Kidney (tissue), 14 donors: ENCODE results near the gene ZCWPW1. TPM values are rescaled to one million over a fixed set of nuclear protein-coding genes. Genes with fewer than 3 reads are reported as not detected.
"Not testable (repeated sequence)": the region's sequence is repeated elsewhere in the genome, so short reads cannot be mapped to it uniquely, and the experiment has no call there.

Source experiments
- DNase-seq, 5 donors: peaks; one replicate each; pipeline ENCODE4 v3.0.0-alpha.2; 2013 to 2020
- FAIRE-seq: peaks from 2 replicates; lab custom pipeline; 2012; peaks lifted over from hg19 to GRCh38; lab: Jason Lieb, UNC
- H3K27ac ChIP-seq, 2 donors: one replicate each; pipeline ENCODE4 v1.7.0; 2013; ENCODE audit warnings: low read depth in 2 of 2, low read length in 2 of 2, inconsistent platforms in 1 of 2
- H3K27me3 ChIP-seq: one replicate; pipeline ENCODE4 v1.7.1; 2013; ENCODE audit warnings: low read length, inconsistent platforms; ENCODE audit not compliant: control insufficient read depth, insufficient read depth
- H3K36me3 ChIP-seq, 3 donors: one replicate each; pipeline versions ENCODE4 v1.7.0 to v1.7.1; 2013; ENCODE audit warnings: low read length in 3 of 3, control low read depth in 1 of 3, inconsistent platforms in 1 of 3; ENCODE audit not compliant: insufficient read depth in 3 of 3, control insufficient read depth in 2 of 3
- H3K4me1 ChIP-seq, 3 donors: one replicate each; pipeline versions ENCODE4 v1.7.0 to v1.7.1; 2013; ENCODE audit warnings: low read length in 3 of 3, inconsistent platforms in 1 of 3, low read depth in 1 of 3; ENCODE audit not compliant: control insufficient read depth in 2 of 3, insufficient read depth in 2 of 3
- H3K4me3 ChIP-seq, 3 donors: one replicate each; pipeline versions ENCODE4 v1.7.0 to v1.8.1; 2013; ENCODE audit warnings: low read length in 3 of 3, control low read depth in 1 of 3, inconsistent platforms in 1 of 3
- H3K9ac ChIP-seq, 3 donors: one replicate each; pipeline versions ENCODE4 v1.7.0 to v1.7.1; 2013; ENCODE audit warnings: low read length in 3 of 3, control low read depth in 1 of 3, inconsistent platforms in 1 of 3
- H3K9me3 ChIP-seq, 3 donors: one replicate each; pipeline versions ENCODE4 v1.7.0 to v1.7.1; 2013; ENCODE audit warnings: low read length in 3 of 3, control low read depth in 1 of 3, inconsistent platforms in 1 of 3; ENCODE audit not compliant: control insufficient read depth in 2 of 3, insufficient read depth in 1 of 3
- intact Hi-C: fragments of 100-400 bp; cut with DNase I; formaldehyde crosslinking; loops from one replicate; pipeline ENCODE4 v1.11.1; 2022
- polyA plus RNA-seq: library from polyadenylated mRNA; stranded (reverse); fragments of 350-450 nt; fragmentation: Illumina TruSeq; extraction: RNeasy Lipid Tissue Mini Kit (QIAGEN cat#74804); gene quantifications from one replicate; pipeline ENCODE4 v1.2.3, GENCODE V29; 2014; ENCODE audit warnings: low read depth, low replicate concordance; ENCODE audit not compliant: insufficient read depth
- total RNA-seq: library from RNA; stranded (reverse); fragmentation: NEBNext Ultra II Directional; extraction: Animal tissue kit (Norgen Biotek cat#: 25700); gene quantifications from one replicate; pipeline ENCODE4 v1.2.1, GENCODE V29; 2021
- TF ChIP-seq, protein P1 (sequence below): IDR thresholded peaks from 3 replicates; pipeline ENCODE4 v1.5.1; 2012; ENCODE audit warnings: mild to moderate bottlenecking, moderate library complexity, borderline replicate concordance; ENCODE audit not compliant: insufficient read depth; ENCODE audit errors: extremely low read depth
- donor health status: control.
- donor health status: control.
- donor health status: control.
- donor health status: control.
- donor health status: control.
- donor health status: DM: yes; HTN: yes; CAD: no.
- donor health status: Normal renal cell carcinoma (clear cell type).

ZCWPW1 gene
- total and polyA plus RNA-seq, 2 donors from 2014 or later, result 3.0 to 7.9 TPM

DNA sequence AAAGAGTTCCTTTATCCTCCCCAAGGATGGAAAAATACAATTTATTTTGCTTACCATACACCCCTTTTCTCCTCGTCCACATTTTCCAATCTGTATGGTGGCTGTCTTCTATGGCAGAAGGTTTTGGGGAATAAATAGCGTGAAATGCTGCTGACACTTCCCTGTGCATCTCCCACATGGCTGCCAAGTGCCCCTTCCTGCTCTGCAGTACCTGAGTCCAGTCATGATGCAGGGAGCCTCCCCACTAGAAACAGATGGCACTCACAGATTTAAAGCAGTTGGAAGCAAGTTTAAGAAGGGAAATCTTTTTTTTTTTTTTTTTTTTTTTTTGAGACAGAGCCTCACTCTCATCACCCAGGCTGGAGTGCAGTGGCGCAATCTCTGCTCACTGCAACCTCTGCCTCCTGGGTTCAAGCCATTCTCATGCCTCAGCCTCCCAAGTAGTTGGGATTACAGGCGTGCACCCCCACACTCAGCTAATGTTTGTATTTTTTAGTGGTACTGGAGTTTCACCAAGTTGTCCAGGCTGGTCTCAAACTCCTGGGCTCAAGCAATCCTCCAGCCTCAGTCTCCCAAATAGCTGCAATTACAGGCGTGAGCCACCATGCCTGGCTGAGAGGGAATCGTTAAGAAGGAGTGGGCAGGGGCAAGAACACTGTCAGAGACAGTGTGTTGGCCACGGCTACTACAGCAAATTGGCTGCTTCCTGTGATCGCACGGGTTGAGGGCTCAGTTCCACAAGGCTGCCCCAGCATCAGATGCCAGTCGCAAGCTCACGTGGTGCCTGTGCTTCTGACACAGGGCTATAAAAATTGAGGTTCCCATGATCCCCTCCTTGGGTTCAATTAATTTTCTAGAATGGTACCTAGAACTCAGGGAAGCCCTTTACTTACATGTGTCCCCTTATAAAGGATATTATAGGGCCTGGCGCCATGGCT is 60.6 kb downstream of the ZCWPW1 start:
- intact Hi-C loops, result no loop called here
- Histone ChIP-seq H3K36me3 (peaks cover 0 to 6% (median 3%) of the 10 kb centered on the region in 3 donors), H3K4me3 (no peak overlapping the region), H3K9ac (no peak overlapping the region), H3K4me1 (no peaks in the 10 kb centered on the region), H3K27ac (peak overlapping the region in 1 of 2 donors; percentile 28), H3K27me3 (no peaks in the 10 kb centered on the region), H3K9me3 (no peaks in the 10 kb centered on the region)
- TF ChIP-seq, protein P1, sequence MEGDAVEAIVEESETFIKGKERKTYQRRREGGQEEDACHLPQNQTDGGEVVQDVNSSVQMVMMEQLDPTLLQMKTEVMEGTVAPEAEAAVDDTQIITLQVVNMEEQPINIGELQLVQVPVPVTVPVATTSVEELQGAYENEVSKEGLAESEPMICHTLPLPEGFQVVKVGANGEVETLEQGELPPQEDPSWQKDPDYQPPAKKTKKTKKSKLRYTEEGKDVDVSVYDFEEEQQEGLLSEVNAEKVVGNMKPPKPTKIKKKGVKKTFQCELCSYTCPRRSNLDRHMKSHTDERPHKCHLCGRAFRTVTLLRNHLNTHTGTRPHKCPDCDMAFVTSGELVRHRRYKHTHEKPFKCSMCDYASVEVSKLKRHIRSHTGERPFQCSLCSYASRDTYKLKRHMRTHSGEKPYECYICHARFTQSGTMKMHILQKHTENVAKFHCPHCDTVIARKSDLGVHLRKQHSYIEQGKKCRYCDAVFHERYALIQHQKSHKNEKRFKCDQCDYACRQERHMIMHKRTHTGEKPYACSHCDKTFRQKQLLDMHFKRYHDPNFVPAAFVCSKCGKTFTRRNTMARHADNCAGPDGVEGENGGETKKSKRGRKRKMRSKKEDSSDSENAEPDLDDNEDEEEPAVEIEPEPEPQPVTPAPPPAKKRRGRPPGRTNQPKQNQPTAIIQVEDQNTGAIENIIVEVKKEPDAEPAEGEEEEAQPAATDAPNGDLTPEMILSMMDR, result no peak
- DNase-seq (peak in 1 of 5 donors; percentile 59), FAIRE-seq (no peak)

DNA sequence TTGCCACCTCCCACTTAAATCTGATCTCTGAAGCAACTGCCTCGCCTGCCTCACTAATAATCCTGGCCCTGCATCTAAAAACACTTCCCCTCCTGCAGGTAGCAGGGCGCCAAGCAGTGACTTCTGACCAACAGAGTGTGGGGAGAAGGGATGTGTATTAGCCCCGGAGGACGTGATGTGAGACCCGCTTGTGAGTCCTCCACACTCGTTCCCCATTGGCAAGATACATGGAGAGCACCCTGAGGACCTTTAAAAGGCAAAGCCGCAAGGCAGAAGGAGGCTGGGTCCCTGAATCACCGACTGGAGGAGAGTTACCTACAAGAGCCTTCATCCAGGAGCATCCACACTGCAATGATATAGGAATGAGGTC is 61.3 kb downstream of the ZCWPW1 start:
- DNase-seq (peak in 1 of 5 donors; percentile 37), FAIRE-seq (no peak)
- Histone ChIP-seq H3K4me3 (no peak overlapping the region), H3K9me3 (no peaks in the 10 kb centered on the region), H3K27me3 (no peaks in the 10 kb centered on the region), H3K4me1 (no peaks in the 10 kb centered on the region), H3K36me3 (peaks cover 2 to 6% (median 4%) of the 10 kb centered on the region in 3 donors), H3K27ac (no peak overlapping the region), H3K9ac (no peak overlapping the region)
- TF ChIP-seq, protein P1, result no peak
- intact Hi-C loops, result no loop called here

DNA sequence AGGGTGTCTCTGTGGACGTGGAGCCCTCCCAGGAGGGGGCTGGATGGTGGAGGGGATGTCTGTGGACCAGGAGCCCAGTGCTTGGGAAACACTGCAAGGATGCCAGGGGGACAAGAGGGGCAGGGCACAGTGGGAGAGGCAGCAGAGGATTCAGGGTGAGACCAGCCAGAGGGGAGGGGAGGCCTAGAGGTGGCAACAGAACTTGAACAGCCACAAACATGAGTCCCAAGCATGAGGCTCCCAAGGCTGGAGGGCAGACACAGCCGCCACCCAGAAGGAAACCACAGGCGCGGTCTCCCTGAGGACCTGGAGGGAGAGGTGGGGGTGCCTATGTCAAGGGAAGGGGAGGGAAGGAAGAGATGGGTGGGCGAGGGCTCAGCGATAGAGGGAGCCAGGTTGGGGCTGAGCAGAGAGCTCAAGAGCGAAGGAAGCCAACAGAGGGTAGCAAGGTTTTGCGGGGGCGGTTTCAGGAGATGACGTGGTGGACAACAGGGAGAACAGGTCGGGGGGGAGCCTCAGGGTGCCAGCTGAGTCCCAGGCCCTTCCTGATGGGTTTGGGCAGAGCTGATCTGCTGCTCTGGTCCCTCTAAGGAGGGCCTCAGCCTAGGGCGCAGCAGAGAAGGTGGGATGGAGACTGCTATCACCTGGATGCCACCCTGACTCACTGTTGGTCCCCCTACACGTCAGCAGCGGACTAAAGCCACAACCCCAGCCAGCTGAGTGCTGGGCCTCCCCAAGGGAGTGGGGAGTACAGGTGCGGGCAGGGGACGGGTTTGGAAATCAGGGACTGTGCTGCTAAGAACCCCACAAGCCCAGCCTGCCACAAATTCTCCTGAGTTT is 61.9 kb downstream of the ZCWPW1 start:
- no peaks in the 10 kb centered on the region for H3K9me3 ChIP-seq
- DNase-seq (peak in 1 of 5 donors; percentile 67), FAIRE-seq (no peak)
- H3K9ac ChIP-seq, result no peak overlapping the region
- intact Hi-C loops, result no loop called here
- no peaks in the 10 kb centered on the region for H3K27me3 ChIP-seq
- no peak overlapping the region for H3K4me3 ChIP-seq
- TF ChIP-seq, protein P1, result no peak
- H3K27ac ChIP-seq, result no peak overlapping the region
- no peaks in the 10 kb centered on the region for H3K4me1 ChIP-seq
- peaks cover 6% of the 10 kb centered on the region in 3 donors for H3K36me3 ChIP-seq

DNA sequence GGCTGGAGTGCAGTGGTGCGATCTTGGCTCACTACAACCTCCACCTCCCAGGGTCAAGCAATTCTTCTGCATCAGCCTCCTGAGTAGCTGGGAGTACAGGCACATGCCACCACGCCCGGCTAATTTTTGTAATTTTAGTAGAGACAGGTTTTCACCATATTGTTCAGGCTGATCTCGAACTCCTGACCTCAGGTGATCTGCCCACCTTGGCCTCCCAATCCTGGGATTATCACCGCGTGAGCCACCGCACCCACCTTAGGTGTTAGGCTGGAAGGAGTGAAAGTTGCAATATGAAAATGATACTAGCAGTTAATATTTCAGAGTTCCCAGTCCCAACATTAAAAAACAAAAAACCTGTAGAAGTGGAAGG is 62.5 kb downstream of the ZCWPW1 start:
- H3K4me1 ChIP-seq, intact Hi-C loops, FAIRE-seq, H3K4me3 ChIP-seq, H3K9me3 ChIP-seq, DNase-seq, H3K9ac ChIP-seq, H3K27ac ChIP-seq, H3K27me3 ChIP-seq: not testable (repeated sequence)
- peaks cover 6 to 11% (median 6%) of the 10 kb centered on the region in 3 donors for H3K36me3 ChIP-seq
